Prostate gland (tissue), 2 donors: ENCODE data around the gene STK39.

ENCODE experiments used
- CTCF ChIP-seq, 4 experiments: fragments of 200-600 bp in 2 of 4; fragments of 450-650 bp in 2 of 4; sonication (generic) in 2 of 4; IDR thresholded peaks; 1 replicate in 3 of 4; 2 replicates in 1 of 4; pipeline ENCODE4 v1.5.1; 2016 to 2019; ENCODE audit warnings: antibody characterized with exemption in 4 of 4, mild to moderate bottlenecking in 2 of 4, moderate library complexity in 2 of 4
- POLR2A ChIP-seq: fragments of 450-650 bp; IDR thresholded peaks from one replicate; pipeline ENCODE4 v1.6.1; 2016; ENCODE audit warnings: antibody characterized with exemption, mild to moderate bottlenecking
- POLR2AphosphoS5 ChIP-seq: sonication (generic); formaldehyde crosslinking; IDR thresholded peaks from one replicate; pipeline ENCODE4 v1.6.1; 2017; ENCODE audit warnings: antibody characterized with exemption

GRCh38 chr2:168120730-168121129 is 126.7 kb downstream of the STK39 start:
- TF ChIP-seq CTCF (IDR thresholded peaks at IDR 0.05): no peak
- TF ChIP-seq POLR2A: no peak
- TF ChIP-seq POLR2AphosphoS5: no peak
